Measurements from ENCODE around the gene RET.

The RET gene

DNA sequence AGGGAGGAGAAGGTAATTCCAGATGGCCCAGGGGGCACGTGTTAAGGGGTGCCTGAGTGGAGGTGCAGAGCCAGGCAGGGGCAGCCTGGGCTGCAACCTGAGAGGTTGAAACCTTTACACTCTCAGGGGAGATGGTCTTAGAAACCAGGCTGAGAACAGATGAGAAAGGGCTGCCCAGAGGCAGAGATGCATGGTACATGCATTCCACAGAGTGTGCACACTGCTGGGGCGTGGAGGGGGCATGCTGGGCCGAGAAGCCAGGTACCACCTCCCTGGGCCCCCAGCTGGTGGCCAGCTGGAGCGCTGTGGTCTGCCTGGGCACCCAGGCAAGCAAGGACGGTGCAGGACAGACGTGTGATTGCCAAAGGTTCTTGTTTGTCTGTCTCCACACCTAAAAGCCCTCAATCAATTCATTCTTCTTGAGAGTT is 47.2 kb downstream of the RET start:
- no peak overlapping the region for H3K27ac ChIP-seq (ENCODE audit: low read depth, low read length)
- H4K20me1 ChIP-seq (ENCODE audit: low read depth, low read length), result no peaks in the 10 kb centered on the region
- H3K9me3 ChIP-seq (ENCODE audit: insufficient read depth, low read length), result no peaks in the 10 kb centered on the region
- no peaks in the 10 kb centered on the region for H3K27me3 ChIP-seq (ENCODE audit: low read length)
- H3K9me2 ChIP-seq (replicated peaks; ENCODE audit: insufficient read depth, low read length), result no peaks in the 10 kb centered on the region
- no peak overlapping the region for H3K4me2 ChIP-seq (ENCODE audit: low read depth, low read length, poor library complexity, severe bottlenecking)
- H2AFZ ChIP-seq (ENCODE audit: low read depth, low read length, severe bottlenecking), result no peak overlapping the region
- TF ChIP-seq, protein P1, sequence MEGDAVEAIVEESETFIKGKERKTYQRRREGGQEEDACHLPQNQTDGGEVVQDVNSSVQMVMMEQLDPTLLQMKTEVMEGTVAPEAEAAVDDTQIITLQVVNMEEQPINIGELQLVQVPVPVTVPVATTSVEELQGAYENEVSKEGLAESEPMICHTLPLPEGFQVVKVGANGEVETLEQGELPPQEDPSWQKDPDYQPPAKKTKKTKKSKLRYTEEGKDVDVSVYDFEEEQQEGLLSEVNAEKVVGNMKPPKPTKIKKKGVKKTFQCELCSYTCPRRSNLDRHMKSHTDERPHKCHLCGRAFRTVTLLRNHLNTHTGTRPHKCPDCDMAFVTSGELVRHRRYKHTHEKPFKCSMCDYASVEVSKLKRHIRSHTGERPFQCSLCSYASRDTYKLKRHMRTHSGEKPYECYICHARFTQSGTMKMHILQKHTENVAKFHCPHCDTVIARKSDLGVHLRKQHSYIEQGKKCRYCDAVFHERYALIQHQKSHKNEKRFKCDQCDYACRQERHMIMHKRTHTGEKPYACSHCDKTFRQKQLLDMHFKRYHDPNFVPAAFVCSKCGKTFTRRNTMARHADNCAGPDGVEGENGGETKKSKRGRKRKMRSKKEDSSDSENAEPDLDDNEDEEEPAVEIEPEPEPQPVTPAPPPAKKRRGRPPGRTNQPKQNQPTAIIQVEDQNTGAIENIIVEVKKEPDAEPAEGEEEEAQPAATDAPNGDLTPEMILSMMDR (IDR thresholded peaks at IDR 0.05; ENCODE audit: insufficient read depth, low read length, poor library complexity, severe bottlenecking), result no peak
- TF ChIP-seq EZH2phosphoT487 (conservative IDR thresholded peaks at IDR 0.05; ENCODE audit: low read length), result no peak
- no peaks in the 10 kb centered on the region for H3K36me3 ChIP-seq (ENCODE audit: low read length)
- H3K4me3 ChIP-seq (ENCODE audit: insufficient read depth, low read length, poor library complexity, severe bottlenecking), result no peak overlapping the region
- H3F3A ChIP-seq (ENCODE audit: insufficient read depth), result no peaks in the 10 kb centered on the region
- no peaks in the 10 kb centered on the region for H3K79me2 ChIP-seq (ENCODE audit: insufficient read depth, low read length)
- no peak overlapping the region for H3K9ac ChIP-seq (ENCODE audit: low read length)

DNA sequence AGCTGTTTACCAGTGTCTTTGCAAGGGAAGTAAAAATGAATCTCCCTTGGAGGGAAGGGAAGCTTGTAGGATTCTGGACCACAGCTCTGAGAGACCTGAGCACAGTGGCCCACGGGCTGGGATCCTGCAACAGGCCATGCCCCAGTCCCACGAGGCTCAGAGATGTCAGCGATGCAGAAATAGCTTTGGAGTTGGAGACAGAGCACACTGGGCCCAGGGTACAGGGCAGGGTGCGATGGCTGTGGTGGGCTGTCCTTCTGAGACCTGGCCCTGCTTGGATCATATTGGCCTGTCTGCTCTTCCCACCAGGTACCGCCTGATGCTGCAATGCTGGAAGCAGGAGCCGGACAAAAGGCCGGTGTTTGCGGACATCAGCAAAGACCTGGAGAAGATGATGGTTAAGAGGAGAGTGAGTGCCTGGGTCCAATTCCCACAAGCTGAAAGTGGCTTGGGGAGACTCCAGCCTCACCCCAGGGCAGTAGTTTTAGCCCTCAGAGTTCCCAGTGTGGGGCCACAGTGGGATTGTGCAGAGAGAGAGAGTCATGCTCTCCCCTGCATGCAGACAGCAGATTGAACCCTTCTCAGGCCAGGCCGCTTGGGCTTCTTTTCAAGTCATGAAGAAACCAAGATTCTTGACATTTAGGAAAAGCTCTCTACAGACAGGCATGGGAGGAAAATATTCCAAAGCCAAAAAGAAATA is 47.9 kb downstream of the RET start:
- no peak overlapping the region for H2AFZ ChIP-seq (ENCODE audit: low read depth, low read length, severe bottlenecking)
- no peaks in the 10 kb centered on the region for H3K9me2 ChIP-seq (replicated peaks; ENCODE audit: insufficient read depth, low read length)
- H3K4me2 ChIP-seq (ENCODE audit: low read depth, low read length, poor library complexity, severe bottlenecking), result no peak overlapping the region
- no peaks in the 10 kb centered on the region for H3K9me3 ChIP-seq (ENCODE audit: insufficient read depth, low read length)
- H3K79me2 ChIP-seq (ENCODE audit: insufficient read depth, low read length), result no peaks in the 10 kb centered on the region
- H3K36me3 ChIP-seq (ENCODE audit: low read length), result no peaks in the 10 kb centered on the region
- no peak overlapping the region for H3K9ac ChIP-seq (ENCODE audit: low read length)
- no peaks in the 10 kb centered on the region for H4K20me1 ChIP-seq (ENCODE audit: low read depth, low read length)
- H3K27ac ChIP-seq (ENCODE audit: low read depth, low read length), result no peak overlapping the region
- H3K27me3 ChIP-seq (ENCODE audit: low read length), result no peaks in the 10 kb centered on the region
- H3K4me3 ChIP-seq (ENCODE audit: insufficient read depth, low read length, poor library complexity, severe bottlenecking), result no peak overlapping the region
- TF ChIP-seq, protein P1 (IDR thresholded peaks at IDR 0.05; ENCODE audit: insufficient read depth, low read length, poor library complexity, severe bottlenecking), result no peak
- TF ChIP-seq EZH2phosphoT487 (conservative IDR thresholded peaks at IDR 0.05; ENCODE audit: low read length), result no peak
- H3F3A ChIP-seq (ENCODE audit: insufficient read depth), result no peaks in the 10 kb centered on the region

DNA sequence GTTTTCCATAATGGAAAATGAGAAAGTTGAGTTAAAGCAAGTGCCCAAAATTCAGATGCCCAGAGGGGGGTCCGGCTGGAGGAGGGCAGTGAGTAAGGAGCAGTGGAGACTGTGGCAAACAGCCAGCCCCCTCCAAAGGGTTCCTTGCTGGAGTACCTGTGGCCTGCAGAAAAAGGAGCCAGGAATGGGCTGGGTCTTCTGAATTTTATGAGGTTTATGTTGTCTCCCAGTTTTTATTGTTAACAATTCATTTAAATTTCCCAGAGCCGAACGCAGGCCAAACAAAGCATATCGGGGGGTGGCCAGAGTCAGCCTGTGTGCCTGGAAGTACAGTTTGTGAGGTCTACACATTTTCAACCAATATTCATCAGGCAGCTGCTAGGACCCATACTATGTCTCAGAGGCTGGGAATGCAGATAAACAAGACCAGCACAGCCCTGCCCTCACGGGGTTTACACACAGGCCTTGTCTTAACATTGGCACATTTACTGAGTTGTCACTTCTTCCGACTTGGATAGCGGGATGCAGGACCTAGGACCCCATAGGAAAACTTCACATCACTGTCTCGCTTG is 48.5 kb downstream of the RET start:
- no peak overlapping the region for H2AFZ ChIP-seq (ENCODE audit: low read depth, low read length, severe bottlenecking)

More for the DNA sequence above, 48.5 kb downstream of the RET start:
- no peaks in the 10 kb centered on the region for H3K9me2 ChIP-seq (replicated peaks; ENCODE audit: insufficient read depth, low read length)
- no peaks in the 10 kb centered on the region for H3K9me3 ChIP-seq (ENCODE audit: insufficient read depth, low read length)
- no peak for TF ChIP-seq EZH2phosphoT487 (conservative IDR thresholded peaks at IDR 0.05; ENCODE audit: low read length)
- TF ChIP-seq, protein P1 (IDR thresholded peaks at IDR 0.05; ENCODE audit: insufficient read depth, low read length, poor library complexity, severe bottlenecking), result no peak
- no peaks in the 10 kb centered on the region for H3K27me3 ChIP-seq (ENCODE audit: low read length)
- no peaks in the 10 kb centered on the region for H4K20me1 ChIP-seq (ENCODE audit: low read depth, low read length)
- no peaks in the 10 kb centered on the region for H3K36me3 ChIP-seq (ENCODE audit: low read length)
- H3K4me2 ChIP-seq (ENCODE audit: low read depth, low read length, poor library complexity, severe bottlenecking), result no peak overlapping the region
- no peak overlapping the region for H3K9ac ChIP-seq (ENCODE audit: low read length)
- H3K79me2 ChIP-seq (ENCODE audit: insufficient read depth, low read length), result no peaks in the 10 kb centered on the region
- no peak overlapping the region for H3K4me3 ChIP-seq (ENCODE audit: insufficient read depth, low read length, poor library complexity, severe bottlenecking)
- H3K27ac ChIP-seq (ENCODE audit: low read depth, low read length), result no peak overlapping the region
- H3F3A ChIP-seq (ENCODE audit: insufficient read depth), result no peaks in the 10 kb centered on the region

Measured in SU-DHL-6 (cell line).